Esophagus mucosa (tissue), 1 donor: Measurements from ENCODE around the gene PGGT1B. TPM values are rescaled to one million over a fixed set of nuclear protein-coding genes. Genes with fewer than 3 reads are reported as not detected.

ENCODE experiments used
- ATAC-seq: fragments of 200-7000 bp; cut with Tn5 transposase; one replicate; pipeline ENCODE4 v1.9.1; 2020
- total RNA-seq: library from RNA; stranded (reverse); gene quantifications from one replicate; pipeline ENCODE4 v1.2.4, GENCODE V29; 2023
- donor health status: DM: yes; HTN: yes; CAD: no.

The PGGT1B gene
- 38.2 TPM for total RNA-seq

DNA sequence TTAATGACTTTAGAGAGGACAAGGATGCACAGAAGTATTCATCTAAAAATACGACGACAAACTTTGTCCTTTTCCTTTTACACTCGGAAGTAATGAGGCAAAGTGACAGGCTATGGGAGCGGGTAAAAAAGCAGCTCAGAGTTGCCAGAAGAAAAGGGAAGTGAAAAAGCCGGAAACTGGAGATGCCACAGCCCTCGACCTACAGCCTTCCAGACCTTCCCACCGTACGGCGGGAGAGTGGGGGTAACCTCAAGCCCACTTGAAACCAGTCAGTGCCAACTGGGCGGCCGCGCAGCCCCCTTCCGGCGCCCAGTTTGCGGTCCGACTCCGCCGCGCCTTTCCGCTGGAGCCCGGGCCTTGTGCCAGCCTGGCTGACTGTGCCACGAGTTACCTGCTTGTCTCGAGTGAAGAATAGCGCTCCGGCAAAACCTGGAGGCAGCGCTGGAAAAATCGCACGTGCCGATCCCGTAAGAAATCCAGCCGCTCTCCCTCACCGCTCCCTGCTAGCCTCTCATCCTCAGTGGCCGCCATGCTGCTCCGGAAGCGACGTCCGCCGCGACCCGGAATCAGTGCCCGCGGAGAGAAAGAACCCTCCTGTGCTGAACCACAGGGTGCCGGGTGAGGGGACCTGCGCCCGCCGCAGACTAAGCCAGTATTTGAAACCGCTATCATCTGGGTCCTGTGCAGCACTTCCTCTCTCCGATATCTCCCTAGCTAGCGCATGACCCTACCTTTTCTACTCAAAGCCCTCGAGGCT lies at the start of gene PGGT1B:
Gene PGGT1B (minus strand): TSS at position 557 of the 757 bp plus-strand sequence. CDS start 26 bp downstream, at position 531.
- peak; percentile 80 for ATAC-seq

DNA sequence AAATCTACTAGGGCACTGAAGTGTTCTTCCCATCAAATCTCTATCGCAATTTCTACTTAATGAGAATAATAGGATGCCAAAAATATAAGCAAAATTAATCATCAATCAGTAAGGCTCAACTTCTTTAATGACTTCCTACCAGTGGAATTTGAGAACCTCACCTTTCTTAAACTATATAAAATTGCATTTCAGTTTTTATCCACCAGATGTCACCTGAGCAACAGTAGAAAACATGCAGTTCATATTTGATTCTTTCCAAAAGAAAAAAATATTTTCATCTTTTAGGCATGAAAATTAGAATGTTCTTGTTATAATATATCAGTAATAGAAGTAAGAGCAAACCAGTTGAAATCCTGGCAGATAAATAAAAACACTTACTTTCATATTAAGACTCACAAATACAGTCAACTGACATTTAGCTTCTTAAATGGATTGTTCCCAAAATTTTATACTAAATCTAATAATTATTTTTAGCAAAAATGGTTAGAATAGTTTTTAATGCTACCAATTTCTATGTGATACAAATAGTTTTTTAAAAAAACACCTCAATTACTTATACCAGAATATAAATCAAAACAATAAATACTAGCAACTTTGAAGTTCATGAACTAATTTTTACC lies 47.2 kb upstream of the PGGT1B start:
- peak; percentile 63 for ATAC-seq

GRCh38 chr5:115308815-115309214 lies 46.1 kb upstream of the PGGT1B start:
- ATAC-seq = no peak

- peak; percentile 95 for ATAC-seq
These were observed 43.4 kb upstream of the PGGT1B start for GRCh38 chr5:115306011-115306536.

DNA sequence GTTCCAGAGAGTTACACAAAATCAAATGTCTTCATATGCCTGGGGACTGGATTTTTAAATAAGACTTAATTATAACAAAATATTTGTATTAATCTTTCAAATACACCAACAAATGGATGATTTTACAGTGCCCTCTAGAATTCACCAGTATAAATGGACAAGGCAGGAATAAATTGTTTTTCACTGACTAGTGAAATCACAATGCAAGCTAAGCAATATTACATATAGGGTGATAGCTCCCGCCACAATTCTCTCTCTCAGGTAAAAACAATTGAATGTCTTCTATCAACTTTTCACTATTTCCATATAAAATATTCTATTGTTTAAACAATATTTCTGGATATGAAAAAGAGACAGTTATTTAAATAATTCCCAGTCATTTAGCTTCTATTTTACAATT lies 41.8 kb upstream of the PGGT1B start:
- ATAC-seq = no peak

DNA sequence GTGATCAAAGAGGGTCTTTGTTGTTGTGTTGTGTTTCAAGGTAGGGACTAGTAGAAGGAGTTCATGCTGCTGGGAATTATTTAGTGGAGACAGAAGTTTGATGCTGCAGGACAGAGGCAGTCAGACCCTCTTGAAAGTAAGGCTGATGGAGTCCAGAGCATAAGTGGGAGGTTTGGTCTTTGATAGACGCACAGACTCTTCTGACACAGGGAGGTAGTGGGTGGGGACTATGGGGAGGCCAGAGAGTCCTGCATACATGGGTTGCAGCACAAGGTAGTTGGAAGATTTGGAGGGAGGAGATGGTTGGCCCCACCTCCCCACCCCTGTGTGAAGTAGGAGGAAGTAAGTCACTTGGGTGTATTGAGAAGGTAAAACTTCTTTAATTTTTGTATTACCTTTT lies 36.1 kb upstream of the PGGT1B start:
- no peak for ATAC-seq

GRCh38 chr5:115297031-115297430 lies 34.4 kb upstream of the PGGT1B start:
- no peak for ATAC-seq

- peak; percentile 98 for ATAC-seq
These were observed 33.7 kb upstream of the PGGT1B start, which contains the start of gene CCDC112 for GRCh38 chr5:115296124-115297022. TSS of gene CCDC112 (minus strand) at chr5:115296654. CDS start at chr5:115296543, 111 bp downstream.

DNA sequence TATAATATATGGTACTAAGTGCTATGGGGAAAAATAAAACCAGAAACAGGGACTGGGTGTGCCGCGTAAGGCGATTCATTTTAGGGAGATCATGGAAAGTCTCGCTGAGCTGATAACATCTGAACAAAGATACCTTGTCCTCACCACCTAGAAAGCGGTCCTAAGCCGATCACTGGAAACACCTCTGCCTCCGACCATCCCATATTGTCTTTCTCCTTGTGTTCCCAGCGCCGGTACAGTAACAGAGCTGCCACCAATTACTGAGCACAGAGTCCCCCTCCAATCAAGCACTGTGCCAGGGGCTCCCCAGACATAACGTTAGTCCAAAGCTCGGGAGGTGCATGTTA lies 33.1 kb upstream of the PGGT1B start:
- no peak for ATAC-seq

- ATAC-seq = no peak
These were observed 28.7 kb upstream of the PGGT1B start for GRCh38 chr5:115291397-115291796.

GRCh38 chr5:115289104-115289503 lies 26.4 kb upstream of the PGGT1B start:
- no peak for ATAC-seq

DNA sequence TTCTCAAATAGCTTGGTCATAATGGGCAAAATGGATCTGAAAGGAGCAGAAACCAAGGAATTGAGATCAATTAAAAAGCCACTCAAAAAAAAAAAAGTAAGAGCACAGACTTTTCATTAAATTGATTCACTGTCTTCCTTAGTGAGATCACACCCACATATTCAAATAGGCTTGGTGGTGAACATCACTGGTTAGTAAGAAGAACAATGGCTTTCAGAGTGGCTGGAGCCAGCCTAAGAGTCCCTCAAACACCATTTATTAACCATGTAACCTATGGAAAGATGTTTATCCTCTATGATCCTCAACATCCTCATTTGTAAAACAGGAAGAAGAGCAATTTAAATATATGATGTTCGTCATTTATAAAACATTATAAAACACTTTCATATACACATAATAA lies 21.3 kb upstream of the PGGT1B start:
- no peak for ATAC-seq

DNA sequence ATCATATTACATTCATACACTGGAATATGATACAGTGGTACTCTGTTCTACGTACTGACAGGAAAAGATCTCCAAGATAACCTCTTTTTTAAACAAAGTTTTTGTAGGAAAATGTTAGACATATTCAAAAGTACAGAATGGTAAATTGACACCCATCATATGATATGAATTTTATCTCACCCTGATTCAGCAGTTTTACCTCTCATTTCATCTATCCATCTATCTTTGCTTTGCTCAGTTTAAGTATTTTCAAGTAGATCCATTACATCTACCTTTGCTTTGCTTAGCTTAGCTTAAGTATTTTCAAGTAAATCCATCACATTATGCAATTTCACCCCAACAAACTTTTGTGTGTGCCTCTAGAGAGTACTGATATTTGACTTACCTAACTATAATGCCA lies 19.5 kb upstream of the PGGT1B start:
- no peak for ATAC-seq

DNA sequence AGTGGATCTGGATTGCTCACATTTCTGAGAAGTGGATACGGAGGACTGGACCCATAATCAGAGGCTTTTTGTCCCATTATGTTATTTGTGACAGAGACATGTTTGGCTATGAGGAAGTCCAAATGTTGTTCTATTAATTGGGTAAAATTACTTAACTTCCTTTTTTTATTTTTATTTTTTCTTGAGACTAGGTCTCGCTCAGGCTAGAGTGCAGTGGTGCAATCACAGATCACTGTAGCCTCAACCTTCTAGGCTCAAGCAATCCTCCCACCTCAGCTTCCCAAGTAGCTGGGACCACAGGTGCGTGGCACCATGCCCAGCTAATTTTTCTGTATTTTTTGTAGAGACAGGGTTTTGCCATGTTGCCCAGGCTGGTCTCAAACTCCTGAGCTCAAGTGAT lies 11.9 kb upstream of the PGGT1B start:
- ATAC-seq = no peak

DNA sequence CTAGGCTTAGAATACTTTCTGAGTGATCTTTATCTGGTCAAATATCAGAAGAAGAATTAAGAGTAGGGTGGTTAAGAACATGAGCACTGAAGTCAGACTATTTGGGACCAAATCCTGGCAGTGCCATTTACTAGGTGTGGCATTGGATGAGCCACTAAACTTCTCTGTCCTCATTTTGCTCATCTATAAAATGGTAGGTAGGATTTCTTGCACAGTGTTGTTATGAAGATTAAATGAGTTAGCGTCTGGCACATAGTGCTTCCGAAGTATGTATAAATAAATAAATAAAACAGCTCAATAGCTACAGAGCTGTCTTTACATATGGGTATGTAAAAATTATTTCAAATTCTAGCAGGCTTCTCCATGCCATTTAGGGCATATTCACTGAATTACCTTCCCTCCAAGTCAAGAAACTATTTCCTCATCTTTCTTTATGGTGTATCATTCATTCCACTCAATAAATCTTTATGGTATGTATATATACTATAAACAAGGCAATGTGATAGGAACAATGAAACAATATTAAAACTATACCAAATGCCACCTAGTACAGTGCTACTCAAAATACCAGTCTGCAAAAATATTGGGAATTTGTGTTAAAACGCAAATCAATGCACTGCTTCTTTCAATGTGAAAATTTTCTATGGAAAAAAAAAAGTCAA lies 9.8 kb upstream of the PGGT1B start:
- ATAC-seq = no peak

GRCh38 chr5:115271295-115272050 lies 8.8 kb upstream of the PGGT1B start:
- ATAC-seq = no peak

DNA sequence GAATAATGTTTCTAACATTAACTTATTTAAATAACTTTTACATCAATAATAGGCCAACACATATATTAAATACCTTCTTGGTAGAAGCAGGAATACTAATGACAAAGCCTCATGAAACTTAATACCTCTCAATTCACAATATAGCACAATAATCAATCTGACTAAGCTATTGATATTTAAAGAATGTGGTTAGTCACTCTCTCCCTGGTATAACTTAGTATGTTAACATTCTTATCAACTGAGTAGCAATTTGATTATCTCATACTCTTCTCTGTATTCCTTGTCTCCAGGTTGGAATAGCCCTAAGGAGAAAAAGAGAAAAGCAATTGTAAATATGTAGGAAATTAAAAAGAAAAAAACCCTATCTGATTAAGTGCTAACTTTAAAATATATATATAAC lies 4.9 kb upstream of the PGGT1B start:
- no peak for ATAC-seq

DNA sequence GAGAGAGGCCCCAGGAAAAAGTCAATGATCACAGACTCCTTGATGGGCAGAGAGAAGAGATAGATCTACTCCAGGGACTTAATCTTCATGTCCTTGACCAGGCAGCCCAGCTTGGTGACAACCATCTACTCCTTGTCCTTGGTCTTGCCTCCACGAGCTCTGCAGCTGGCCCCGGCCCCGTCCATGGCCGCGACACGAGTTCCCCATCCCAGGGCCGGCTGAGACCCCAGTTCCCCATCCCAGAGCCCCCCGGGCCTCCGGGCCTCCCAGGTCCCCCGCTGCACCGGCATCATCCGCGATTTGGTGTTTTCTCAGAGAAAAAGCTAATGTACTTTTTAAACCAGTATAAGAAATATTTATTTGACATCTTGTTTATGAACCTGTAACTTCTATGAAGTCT lies 2.5 kb upstream of the PGGT1B start:
- ATAC-seq = no peak

- no peak for ATAC-seq
These were observed 2.1 kb upstream of the PGGT1B start for GRCh38 chr5:115264786-115265185.

- ATAC-seq = no peak
These were observed 352 bp upstream of the PGGT1B start for GRCh38 chr5:115263078-115263380.

DNA sequence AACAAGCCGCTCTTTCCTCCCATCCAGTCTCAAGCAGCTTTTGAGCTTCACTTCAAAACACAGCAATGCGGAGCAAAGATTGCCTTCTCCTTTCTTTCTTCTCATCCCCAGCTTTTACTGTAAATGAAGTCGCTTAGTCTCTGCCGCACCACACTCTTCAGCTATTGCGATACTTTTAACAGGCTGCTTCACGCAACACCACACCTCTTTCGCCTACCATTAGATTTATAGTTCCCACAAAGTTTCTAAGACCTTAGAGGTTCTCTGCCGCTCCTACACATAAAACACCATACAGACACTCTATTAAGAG lies 711 bp downstream of the PGGT1B start:
- ATAC-seq = peak; percentile 57

GRCh38 chr5:115260248-115260647 lies 2.4 kb downstream of the PGGT1B start:
- ATAC-seq = peak; percentile 67
